Muscle layer of colon (tissue), 2 donors: ENCODE measurements around the gene XAGE2.
"Not testable (repeated sequence)": the region's sequence is repeated elsewhere in the genome, so short reads cannot be mapped to it uniquely, and the experiment has no call there.

Experiments used
- H3K27ac ChIP-seq: one replicate; pipeline ENCODE4 v1.7.0; 2013; ENCODE audit warnings: low read depth, mild to moderate bottlenecking, low read length, moderate library complexity
- H3K27me3 ChIP-seq, 2 donors: one replicate each; pipeline ENCODE4 v1.7.0; 2013; ENCODE audit warnings: low read length in 2 of 2, mild to moderate bottlenecking in 2 of 2; ENCODE audit not compliant: insufficient read depth in 2 of 2, control insufficient read depth in 1 of 2
- H3K36me3 ChIP-seq: one replicate; pipeline ENCODE4 v1.7.0; 2013; ENCODE audit warnings: mild to moderate bottlenecking, low read length; ENCODE audit not compliant: insufficient read depth
- H3K4me1 ChIP-seq: one replicate; pipeline ENCODE4 v1.7.0; 2013; ENCODE audit warnings: mild to moderate bottlenecking, low read length; ENCODE audit not compliant: insufficient read depth
- H3K4me3 ChIP-seq, 2 donors: one replicate each; pipeline ENCODE4 v1.7.0; 2013; ENCODE audit warnings: low read length in 2 of 2, low read depth in 1 of 2, mild to moderate bottlenecking in 1 of 2, moderate library complexity in 1 of 2
- H3K9ac ChIP-seq: one replicate; pipeline ENCODE4 v1.7.0; 2013; ENCODE audit warnings: low read length
- H3K9me3 ChIP-seq: one replicate; pipeline ENCODE4 v1.7.0; 2013; ENCODE audit warnings: mild to moderate bottlenecking, low read length
- donor health status: abdominal sarcoma.
- donor health status: Adenocarcinoma of cecum.

The XAGE2 gene

GRCh38 chrX:52368368-52369055 is at the start of gene XAGE2:
Gene XAGE2, plus strand, starts transcription at chrX:52369021. Its CDS starts 994 bp downstream, at chrX:52370015.
- no peak within 1 kb of the TSS for H3K4me3 ChIP-seq
- H3K36me3 ChIP-seq = no peaks in the 10 kb centered on the region
- H3K27me3 ChIP-seq = peaks cover 6 to 7% of the 10 kb centered on the region in 2 donors
- H3K9ac ChIP-seq = no peak within 1 kb of the TSS
- H3K9me3 ChIP-seq = no peaks in the 10 kb centered on the region
- H3K4me1 ChIP-seq = no peaks in the 10 kb centered on the region
- no peak within 1 kb of the TSS for H3K27ac ChIP-seq

DNA sequence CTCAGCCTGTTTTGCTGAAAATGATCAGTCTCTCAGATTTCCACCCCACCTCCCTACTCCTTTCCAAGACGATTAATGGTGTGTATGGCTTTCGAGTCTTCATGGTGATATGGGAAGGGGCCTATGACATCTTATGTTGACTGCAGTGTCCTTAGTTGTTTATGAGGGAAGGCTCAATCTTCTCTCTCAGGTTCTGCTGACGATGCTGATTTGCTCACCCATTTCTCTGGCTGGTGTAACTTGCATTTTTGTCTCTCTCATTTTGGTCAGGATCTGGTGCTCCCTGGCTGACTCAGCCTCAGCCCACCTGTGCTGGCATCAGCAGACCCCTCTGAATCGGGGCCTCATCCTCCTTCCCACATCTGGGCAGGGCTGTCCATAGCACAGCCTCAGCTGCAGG is 31.4 kb upstream of the XAGE2 start:
- Histone ChIP-seq H3K27ac (no peak overlapping the region), H3K4me3 (no peak overlapping the region), H3K27me3 (peaks cover 5 to 8% of the 10 kb centered on the region in 2 donors), H3K9me3 (no peaks in the 10 kb centered on the region), H3K36me3 (no peaks in the 10 kb centered on the region), H3K4me1 (no peaks in the 10 kb centered on the region), H3K9ac (no peak overlapping the region)

GRCh38 chrX:52341493-52341892 is 27.3 kb upstream of the XAGE2 start:
- H3K4me3 ChIP-seq = no peak overlapping the region
- no peaks in the 10 kb centered on the region for H3K4me1 ChIP-seq
- no peak overlapping the region for H3K9ac ChIP-seq
- peaks cover 3 to 5% of the 10 kb centered on the region in 2 donors for H3K27me3 ChIP-seq
- no peaks in the 10 kb centered on the region for H3K36me3 ChIP-seq
- no peak overlapping the region for H3K27ac ChIP-seq
- H3K9me3 ChIP-seq = no peaks in the 10 kb centered on the region

DNA sequence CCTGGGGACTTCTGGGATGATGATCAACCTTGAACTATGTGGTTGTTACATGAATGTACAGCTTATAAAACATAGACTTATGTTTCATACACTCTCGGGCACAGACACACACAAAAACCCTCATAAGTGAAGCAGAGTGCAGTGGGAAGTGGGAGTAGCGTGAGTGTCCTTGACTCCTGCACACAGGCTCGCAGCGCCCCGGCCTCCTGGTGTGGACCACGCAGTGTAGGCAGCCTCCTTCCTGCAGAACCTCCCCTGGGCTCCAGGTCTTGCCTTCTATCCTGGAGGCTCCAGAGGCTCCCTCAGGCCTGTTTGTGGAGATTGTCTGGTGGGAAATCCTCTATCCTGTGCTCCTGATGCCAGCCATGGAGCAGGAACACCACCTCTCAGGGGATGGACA is 25.7 kb upstream of the XAGE2 start:
- not testable (repeated sequence) for H3K4me1 ChIP-seq, H3K27ac ChIP-seq, H3K9ac ChIP-seq, H3K36me3 ChIP-seq, H3K4me3 ChIP-seq, H3K9me3 ChIP-seq, H3K27me3 ChIP-seq

GRCh38 chrX:52345402-52345801 is 23.4 kb upstream of the XAGE2 start:
- H3K4me3 ChIP-seq, H3K4me1 ChIP-seq, H3K9ac ChIP-seq, H3K36me3 ChIP-seq, H3K27ac ChIP-seq, H3K9me3 ChIP-seq, H3K27me3 ChIP-seq: not testable (repeated sequence)

- no peaks in the 10 kb centered on the region for H3K9me3 ChIP-seq
- H3K4me3 ChIP-seq = no peak overlapping the region
- no peaks in the 10 kb centered on the region for H3K27me3 ChIP-seq
These were observed 22.4 kb upstream of the XAGE2 start for GRCh38 chrX:52346174-52347165.

DNA sequence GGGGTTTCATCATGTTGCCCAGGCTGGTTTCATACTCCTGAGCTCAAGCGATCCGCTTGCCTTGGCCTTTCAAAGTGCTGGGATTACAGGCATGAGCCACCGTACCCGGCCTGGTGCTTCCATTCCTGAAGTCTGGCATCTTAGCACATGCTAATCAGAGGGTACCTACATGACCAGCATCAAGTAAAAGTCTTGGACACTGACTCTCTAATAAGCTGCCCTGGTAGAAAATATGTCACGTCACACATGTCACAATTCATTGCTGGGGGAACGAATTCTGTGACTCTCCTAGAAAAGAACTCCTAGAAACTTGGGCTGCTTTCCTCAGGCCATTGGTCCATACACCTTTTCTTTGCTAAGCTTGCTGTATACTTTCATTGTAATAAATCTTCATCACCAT is 19.1 kb upstream of the XAGE2 start:
- no peaks in the 10 kb centered on the region for H3K9me3 ChIP-seq
- H3K4me1 ChIP-seq = no peaks in the 10 kb centered on the region

More at GRCh38 chrX:52346174-52347165, 22.4 kb upstream of the XAGE2 start:
- H3K4me1 ChIP-seq = no peaks in the 10 kb centered on the region
- no peak overlapping the region for H3K9ac ChIP-seq
- no peaks in the 10 kb centered on the region for H3K36me3 ChIP-seq
- no peak overlapping the region for H3K27ac ChIP-seq

DNA sequence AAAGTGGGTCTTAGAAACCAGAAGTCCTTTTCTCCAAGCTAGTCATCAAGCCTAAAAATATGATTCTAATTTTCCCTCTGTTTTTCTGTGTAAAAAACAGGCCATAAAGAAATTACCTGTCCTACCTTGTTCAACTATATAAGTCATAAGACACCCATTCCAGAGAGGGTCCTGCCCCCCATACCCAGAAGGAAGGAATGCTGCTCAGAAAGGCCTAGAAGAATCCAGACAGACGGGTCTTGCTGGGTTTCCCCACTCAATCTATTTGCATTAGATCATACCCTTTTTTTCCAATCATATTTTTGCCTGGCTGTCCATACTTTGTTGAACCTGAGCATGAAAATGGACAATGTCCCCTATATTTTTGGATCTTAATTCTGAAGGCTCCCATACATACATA is 16.3 kb upstream of the XAGE2 start:
- Histone ChIP-seq H3K27me3 (peaks cover 0 to 4% of the 10 kb centered on the region in 2 donors), H3K9ac (no peak overlapping the region), H3K4me1 (no peaks in the 10 kb centered on the region), H3K36me3 (no peaks in the 10 kb centered on the region), H3K9me3 (no peaks in the 10 kb centered on the region), H3K27ac (no peak overlapping the region), H3K4me3 (no peak overlapping the region)

More for the DNA sequence above, 19.1 kb upstream of the XAGE2 start:
- no peak overlapping the region for H3K9ac ChIP-seq
- no peak overlapping the region for H3K27ac ChIP-seq
- H3K36me3 ChIP-seq = no peaks in the 10 kb centered on the region
- peaks cover 0 to 4% of the 10 kb centered on the region in 2 donors for H3K27me3 ChIP-seq
- no peak overlapping the region for H3K4me3 ChIP-seq

GRCh38 chrX:52353838-52354237 is 15.0 kb upstream of the XAGE2 start:
- H3K36me3 ChIP-seq = no peaks in the 10 kb centered on the region
- no peak overlapping the region for H3K4me3 ChIP-seq
- H3K9me3 ChIP-seq = no peaks in the 10 kb centered on the region
- peaks cover 4 to 5% of the 10 kb centered on the region in 2 donors for H3K27me3 ChIP-seq
- no peaks in the 10 kb centered on the region for H3K4me1 ChIP-seq
- H3K9ac ChIP-seq = no peak overlapping the region
- H3K27ac ChIP-seq = no peak overlapping the region

GRCh38 chrX:52355108-52355507 is 13.7 kb upstream of the XAGE2 start:
- no peak overlapping the region for H3K4me3 ChIP-seq
- H3K36me3 ChIP-seq = no peaks in the 10 kb centered on the region
- no peaks in the 10 kb centered on the region for H3K4me1 ChIP-seq
- H3K9me3 ChIP-seq = no peaks in the 10 kb centered on the region
- H3K27me3 ChIP-seq = peaks cover 4 to 5% of the 10 kb centered on the region in 2 donors
- no peak overlapping the region for H3K27ac ChIP-seq
- no peak overlapping the region for H3K9ac ChIP-seq

- H3K9ac ChIP-seq = no peak overlapping the region
- no peak overlapping the region for H3K27ac ChIP-seq
- H3K9me3 ChIP-seq = no peaks in the 10 kb centered on the region
- H3K27me3 ChIP-seq = peaks cover 6 to 13% of the 10 kb centered on the region in 2 donors
- H3K4me1 ChIP-seq = no peaks in the 10 kb centered on the region
- no peaks in the 10 kb centered on the region for H3K36me3 ChIP-seq
- no peak overlapping the region for H3K4me3 ChIP-seq
These were observed 9.1 kb upstream of the XAGE2 start for GRCh38 chrX:52359614-52360232.
